ENCODE data around the gene OR2T5.
"Not testable (repeated sequence)": the region's sequence is repeated elsewhere in the genome, so short reads cannot be mapped to it uniquely, and the experiment has no call there.

The OR2T5 gene

DNA sequence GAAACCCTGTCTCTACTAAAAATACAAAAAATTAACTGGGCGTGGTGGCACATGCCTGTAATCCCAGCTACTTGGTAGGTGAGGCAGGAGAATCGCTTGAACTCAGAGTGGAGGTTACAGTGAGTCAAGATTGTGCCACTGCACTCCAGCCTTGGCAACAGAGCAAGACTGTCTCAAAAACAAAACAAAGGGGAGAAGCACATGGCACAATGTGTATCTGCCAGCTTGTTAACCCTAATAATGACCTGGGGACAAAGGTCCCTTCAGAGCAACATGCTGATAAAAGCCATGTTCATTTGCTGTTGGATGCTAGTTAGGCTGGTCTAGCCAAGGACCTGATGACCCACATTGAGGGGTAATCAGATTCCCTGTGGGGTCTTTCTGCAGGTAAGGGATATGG lies 31.8 kb upstream of the OR2T5 start:
- H3K36me3 ChIP-seq (ENCODE audit: control insufficient read depth, low read depth, low read length); H3K4me1 ChIP-seq (ENCODE audit: control insufficient read depth, low read depth, low read length); H3K4me3 ChIP-seq (ENCODE audit: low read length); H3K27ac ChIP-seq (ENCODE audit: low read length); H3K27me3 ChIP-seq (ENCODE audit: control insufficient read depth, insufficient read depth, low read length); H3K9ac ChIP-seq (ENCODE audit: low read length): not testable (repeated sequence)
- peaks cover 18% of the 10 kb centered on the region for H3K9me3 ChIP-seq (ENCODE audit: control insufficient read depth, low read depth, low read length)

DNA sequence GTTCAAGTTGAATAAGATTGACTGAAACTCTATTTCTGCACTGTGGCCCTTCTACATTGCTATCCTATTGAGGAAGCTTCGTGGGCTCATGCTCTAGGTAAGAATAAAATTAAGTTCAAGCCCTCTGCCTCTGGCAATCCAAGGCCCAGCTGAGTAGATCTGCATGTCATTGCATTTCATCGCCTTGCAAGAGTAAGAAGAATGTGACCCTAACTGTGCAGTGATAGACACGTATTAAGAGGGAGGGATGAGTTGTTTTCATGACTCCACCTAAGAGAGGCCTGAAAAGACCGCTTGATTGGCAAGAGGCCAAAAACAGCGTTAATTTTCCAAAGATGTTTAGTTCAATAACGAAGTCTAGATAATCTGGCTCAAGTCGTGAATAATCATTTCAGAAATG lies 29.3 kb upstream of the OR2T5 start:
- H3K27me3 ChIP-seq (ENCODE audit: control insufficient read depth, insufficient read depth, low read length); H3K9ac ChIP-seq (ENCODE audit: low read length); H3K4me1 ChIP-seq (ENCODE audit: control insufficient read depth, low read depth, low read length); H3K36me3 ChIP-seq (ENCODE audit: control insufficient read depth, low read depth, low read length); H3K4me3 ChIP-seq (ENCODE audit: low read length); H3K27ac ChIP-seq (ENCODE audit: low read length): not testable (repeated sequence)
- H3K9me3 ChIP-seq (ENCODE audit: control insufficient read depth, low read depth, low read length): peaks cover 25% of the 10 kb centered on the region

DNA sequence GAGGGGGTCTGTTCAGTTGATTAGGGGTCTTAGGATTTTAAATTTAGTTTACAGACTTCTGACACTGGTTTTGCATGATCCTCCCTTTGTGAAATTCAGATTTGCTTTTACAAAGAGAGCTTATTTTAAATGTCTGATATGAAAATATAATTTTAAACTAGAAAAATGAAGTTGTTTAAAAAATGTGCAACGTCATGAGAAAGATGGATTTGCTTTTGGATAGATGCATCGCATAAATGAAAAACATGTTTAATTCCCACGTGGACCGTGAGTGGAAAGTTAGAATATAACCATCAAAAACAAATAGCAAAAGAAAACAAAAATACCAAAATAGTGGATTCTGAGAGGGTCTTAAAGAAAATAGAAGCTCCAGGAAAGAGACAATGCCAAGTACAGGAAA lies 17.2 kb upstream of the OR2T5 start:
- H3K9ac ChIP-seq (ENCODE audit: low read length): no peak overlapping the region
- H3K36me3 ChIP-seq (ENCODE audit: control insufficient read depth, low read depth, low read length): no peaks in the 10 kb centered on the region
- no peak overlapping the region for H3K4me3 ChIP-seq (ENCODE audit: low read length)
- no peaks in the 10 kb centered on the region for H3K27me3 ChIP-seq (ENCODE audit: control insufficient read depth, insufficient read depth, low read length)
- no peak overlapping the region for H3K27ac ChIP-seq (ENCODE audit: low read length)
- peaks cover 42% of the 10 kb centered on the region for H3K9me3 ChIP-seq (ENCODE audit: control insufficient read depth, low read depth, low read length)
- no peaks in the 10 kb centered on the region for H3K4me1 ChIP-seq (ENCODE audit: control insufficient read depth, low read depth, low read length)

DNA sequence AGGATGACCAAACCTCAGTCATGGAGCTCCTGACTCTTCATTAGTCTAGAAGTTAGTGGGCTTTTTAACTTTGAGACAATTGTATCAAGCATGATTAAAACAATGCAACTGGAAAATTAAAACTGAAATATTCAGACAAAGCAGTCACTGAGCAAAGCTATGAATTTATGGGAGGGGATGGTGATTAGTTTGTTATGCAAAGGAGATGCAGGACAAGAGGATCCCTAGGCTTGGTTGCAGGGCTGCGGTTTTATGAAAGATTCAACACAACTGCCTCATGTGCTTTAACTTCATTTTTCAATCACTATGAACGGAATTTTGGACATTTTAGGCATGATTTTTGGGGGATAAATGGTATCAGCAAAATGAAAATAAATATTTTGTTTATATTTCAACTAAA lies 16.3 kb upstream of the OR2T5 start:
- not testable (repeated sequence) for H3K27ac ChIP-seq (ENCODE audit: low read length); H3K36me3 ChIP-seq (ENCODE audit: control insufficient read depth, low read depth, low read length); H3K4me1 ChIP-seq (ENCODE audit: control insufficient read depth, low read depth, low read length); H3K4me3 ChIP-seq (ENCODE audit: low read length); H3K27me3 ChIP-seq (ENCODE audit: control insufficient read depth, insufficient read depth, low read length); H3K9ac ChIP-seq (ENCODE audit: low read length)
- peaks cover 34% of the 10 kb centered on the region for H3K9me3 ChIP-seq (ENCODE audit: control insufficient read depth, low read depth, low read length)

DNA sequence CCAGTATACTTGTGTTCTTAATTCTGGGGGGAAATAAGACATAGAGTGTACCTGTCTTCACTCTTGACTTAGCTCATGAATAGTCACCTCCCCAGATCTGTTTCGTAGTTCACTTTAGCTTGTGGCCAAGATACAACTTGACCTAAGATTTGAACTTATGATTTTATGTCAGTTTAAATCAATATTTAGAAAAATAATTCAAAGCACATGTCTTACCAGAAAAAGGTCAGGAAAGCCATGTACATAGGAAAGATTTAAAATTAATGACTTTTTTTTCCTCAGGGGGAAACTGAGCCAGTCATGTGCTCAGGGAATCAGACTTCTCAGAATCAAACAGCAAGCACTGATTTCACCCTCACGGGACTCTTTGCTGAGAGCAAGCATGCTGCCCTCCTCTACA lies 15.3 kb upstream of the OR2T5 start, which contains the start of gene OR2T3:
TSS of gene OR2T3 (plus strand) at position 301 of the 400 bp plus-strand sequence. CDS start at position 301, 0 bp downstream.
- H3K4me3 ChIP-seq (ENCODE audit: low read length); H3K9ac ChIP-seq (ENCODE audit: low read length); H3K27ac ChIP-seq (ENCODE audit: low read length); H3K4me1 ChIP-seq (ENCODE audit: control insufficient read depth, low read depth, low read length); H3K27me3 ChIP-seq (ENCODE audit: control insufficient read depth, insufficient read depth, low read length); H3K36me3 ChIP-seq (ENCODE audit: control insufficient read depth, low read depth, low read length): not testable (repeated sequence)
- peaks cover 30% of the 10 kb centered on the region for H3K9me3 ChIP-seq (ENCODE audit: control insufficient read depth, low read depth, low read length)

DNA sequence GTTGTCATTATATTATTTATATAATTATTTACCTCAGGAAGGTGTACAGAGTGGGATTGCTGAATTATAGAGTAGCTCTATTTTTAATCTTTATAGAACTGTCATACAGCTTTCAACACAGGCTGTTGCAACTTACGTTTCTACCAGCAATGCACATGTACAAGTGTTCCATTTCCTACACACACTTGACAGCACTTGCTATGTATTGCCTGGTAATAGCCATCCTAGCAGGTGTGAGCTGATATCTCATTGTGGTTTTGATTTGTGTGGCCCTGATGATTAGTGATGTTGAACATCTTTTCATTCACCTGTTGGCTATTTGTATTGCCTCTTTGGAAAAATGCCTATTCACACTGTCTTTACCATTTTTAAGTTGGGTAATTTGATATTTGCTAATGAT lies 12.7 kb upstream of the OR2T5 start:
- not testable (repeated sequence) for H3K27me3 ChIP-seq (ENCODE audit: control insufficient read depth, insufficient read depth, low read length); H3K9ac ChIP-seq (ENCODE audit: low read length); H3K4me3 ChIP-seq (ENCODE audit: low read length); H3K4me1 ChIP-seq (ENCODE audit: control insufficient read depth, low read depth, low read length); H3K36me3 ChIP-seq (ENCODE audit: control insufficient read depth, low read depth, low read length); H3K27ac ChIP-seq (ENCODE audit: low read length)
- peaks cover 16% of the 10 kb centered on the region for H3K9me3 ChIP-seq (ENCODE audit: control insufficient read depth, low read depth, low read length)

DNA sequence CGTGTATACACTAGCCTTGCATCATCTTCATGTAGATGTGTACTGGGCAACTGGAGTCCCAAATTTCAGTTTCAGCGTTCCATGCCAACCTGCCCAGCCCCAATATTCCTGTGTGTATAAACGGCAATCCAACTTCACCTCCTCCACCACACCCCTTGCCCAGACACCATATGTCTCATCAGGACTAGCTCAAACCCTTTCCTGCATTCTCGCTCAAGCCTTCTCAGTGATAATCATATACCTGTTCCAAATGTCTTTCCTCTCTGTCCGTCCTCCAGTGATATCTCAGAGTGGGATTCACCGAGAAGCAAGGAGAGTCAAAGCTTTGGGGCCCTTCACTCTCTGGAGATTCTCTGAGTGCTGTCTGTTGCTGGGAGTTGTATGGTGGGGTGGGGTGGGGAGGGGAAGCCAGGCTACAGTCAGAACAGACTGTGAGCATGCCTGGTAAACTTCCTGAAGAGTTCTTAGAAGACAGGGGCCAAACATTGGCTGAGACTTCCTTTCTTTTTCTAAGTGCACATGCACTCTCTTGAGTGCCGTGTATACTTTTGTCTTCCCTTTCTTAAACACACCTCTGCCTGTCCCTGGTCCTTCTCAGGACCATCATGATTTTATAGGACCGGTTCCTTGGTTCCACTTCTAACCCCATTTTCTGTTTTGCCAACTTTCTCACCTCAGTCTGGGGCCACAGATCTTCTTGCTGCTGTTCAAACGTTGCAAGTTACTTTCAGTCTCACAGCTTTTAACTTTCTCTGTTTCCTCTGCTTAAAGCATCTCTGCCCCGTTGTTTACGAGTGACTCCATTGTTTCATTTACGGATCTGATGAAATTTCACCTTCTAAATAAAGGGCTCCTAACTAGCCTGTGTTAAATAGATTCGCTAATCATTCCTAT lies 6.5 kb upstream of the OR2T5 start:
- not testable (repeated sequence) for H3K9me3 ChIP-seq (ENCODE audit: control insufficient read depth, low read depth, low read length); H3K36me3 ChIP-seq (ENCODE audit: control insufficient read depth, low read depth, low read length); H3K9ac ChIP-seq (ENCODE audit: low read length); H3K4me1 ChIP-seq (ENCODE audit: control insufficient read depth, low read depth, low read length); H3K27me3 ChIP-seq (ENCODE audit: control insufficient read depth, insufficient read depth, low read length); H3K27ac ChIP-seq (ENCODE audit: low read length); H3K4me3 ChIP-seq (ENCODE audit: low read length)

DNA sequence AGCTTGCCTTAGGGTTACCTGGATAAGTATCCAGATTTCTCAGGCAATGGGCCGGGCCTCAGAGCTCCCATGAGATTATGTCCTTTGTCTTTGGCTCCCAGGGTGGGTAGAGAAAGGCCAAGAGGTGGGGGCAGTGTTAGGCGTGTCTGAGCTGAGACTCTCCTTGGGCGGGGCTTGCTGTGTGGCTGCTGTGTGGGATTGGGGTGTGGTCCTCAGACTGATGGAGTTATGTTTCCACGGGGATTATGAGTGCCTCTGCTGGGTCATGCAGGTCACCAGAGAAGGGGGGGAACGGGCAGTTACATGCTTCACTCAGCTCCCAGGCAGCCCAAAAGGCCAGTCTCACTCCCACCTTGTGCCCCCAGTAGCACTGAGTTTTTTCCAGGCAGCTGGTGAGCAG lies 8.3 kb downstream of the OR2T5 start:
- not testable (repeated sequence) for H3K27ac ChIP-seq (ENCODE audit: low read length); H3K9ac ChIP-seq (ENCODE audit: low read length); H3K9me3 ChIP-seq (ENCODE audit: control insufficient read depth, low read depth, low read length); H3K4me3 ChIP-seq (ENCODE audit: low read length); H3K4me1 ChIP-seq (ENCODE audit: control insufficient read depth, low read depth, low read length); H3K36me3 ChIP-seq (ENCODE audit: control insufficient read depth, low read depth, low read length); H3K27me3 ChIP-seq (ENCODE audit: control insufficient read depth, insufficient read depth, low read length)

DNA sequence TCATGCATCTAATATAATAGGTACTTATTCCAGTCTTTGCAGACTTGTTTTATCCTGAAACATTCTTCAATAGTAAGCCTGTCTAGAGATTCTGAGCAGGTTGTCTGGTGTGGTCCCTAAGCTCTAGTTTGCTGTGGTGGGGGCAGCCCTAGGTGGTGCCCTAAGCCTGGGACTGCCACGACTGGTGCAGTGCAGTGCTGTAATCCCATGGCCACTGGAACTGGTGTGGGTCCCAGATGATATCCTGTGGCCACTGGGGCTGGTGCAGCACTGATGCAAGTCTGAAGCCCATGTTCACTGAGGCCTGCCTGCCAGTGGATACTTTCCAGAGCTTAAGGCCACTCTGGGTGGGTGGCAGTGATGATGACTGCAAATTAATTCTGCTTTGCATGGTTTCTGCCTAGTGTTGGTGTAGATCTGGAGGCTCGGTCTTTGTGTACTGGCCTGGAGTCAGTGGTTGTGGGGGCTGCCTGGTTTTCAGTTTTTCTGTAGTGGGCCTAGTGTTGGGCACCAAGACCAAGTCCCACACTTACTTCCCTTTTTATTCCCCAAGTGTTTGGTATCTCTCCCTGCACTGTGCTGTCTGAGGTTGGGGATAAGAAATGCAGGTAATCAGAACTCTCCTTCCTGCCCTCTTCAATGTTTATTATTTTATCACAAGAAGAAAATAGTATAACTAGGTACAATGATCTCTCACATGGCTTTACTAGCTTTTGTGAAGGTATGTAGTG lies 12.1 kb downstream of the OR2T5 start:
- H3K27ac ChIP-seq (ENCODE audit: low read length); H3K4me3 ChIP-seq (ENCODE audit: low read length); H3K4me1 ChIP-seq (ENCODE audit: control insufficient read depth, low read depth, low read length); H3K36me3 ChIP-seq (ENCODE audit: control insufficient read depth, low read depth, low read length); H3K9me3 ChIP-seq (ENCODE audit: control insufficient read depth, low read depth, low read length); H3K9ac ChIP-seq (ENCODE audit: low read length); H3K27me3 ChIP-seq (ENCODE audit: control insufficient read depth, insufficient read depth, low read length): not testable (repeated sequence)

DNA sequence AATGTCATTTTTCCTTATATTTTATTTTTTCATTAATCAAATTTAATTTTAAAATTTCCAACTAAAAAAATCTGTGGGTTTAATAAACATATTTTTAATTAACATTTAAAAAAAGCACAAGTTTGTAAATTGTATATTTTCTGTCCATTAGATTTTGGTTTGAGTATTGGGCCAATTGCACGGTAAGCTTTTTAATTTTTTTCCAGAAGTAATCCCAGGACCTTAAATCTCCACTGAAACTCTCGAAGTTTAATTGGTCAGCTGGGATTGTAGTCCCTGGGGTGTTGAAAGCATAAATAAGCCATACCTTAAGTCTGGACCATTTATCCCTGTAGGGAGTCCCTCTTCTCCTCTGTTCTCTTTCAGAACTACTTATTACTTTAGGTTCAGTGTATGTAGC lies 19.4 kb downstream of the OR2T5 start, which contains the start of gene OR2G6:
TSS of gene OR2G6 (plus strand) at position 301 of the 400 bp plus-strand sequence. CDS start 13,574 bp downstream, outside the sequence.
- H3K9me3 ChIP-seq (ENCODE audit: control insufficient read depth, low read depth, low read length); H3K4me3 ChIP-seq (ENCODE audit: low read length); H3K36me3 ChIP-seq (ENCODE audit: control insufficient read depth, low read depth, low read length); H3K4me1 ChIP-seq (ENCODE audit: control insufficient read depth, low read depth, low read length); H3K9ac ChIP-seq (ENCODE audit: low read length); H3K27me3 ChIP-seq (ENCODE audit: control insufficient read depth, insufficient read depth, low read length); H3K27ac ChIP-seq (ENCODE audit: low read length): not testable (repeated sequence)

DNA sequence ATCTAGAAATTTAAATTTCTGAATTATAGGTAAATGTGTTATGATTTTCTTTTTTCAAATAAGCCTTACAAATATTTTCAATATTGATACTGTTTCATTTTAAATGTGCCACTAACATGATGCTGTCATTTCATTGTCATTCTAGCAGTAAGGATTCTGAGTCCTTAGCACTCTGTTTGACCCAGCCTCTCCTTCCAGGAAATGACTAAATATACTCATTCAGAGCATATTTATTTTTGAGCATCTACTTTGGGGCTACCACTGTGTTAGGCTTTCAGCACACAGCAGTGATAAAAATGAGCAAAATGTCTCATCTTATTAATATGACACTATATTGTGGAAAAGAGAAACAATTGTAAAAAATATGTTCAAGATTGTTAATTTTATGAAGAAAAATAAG lies 21.8 kb downstream of the OR2T5 start:
- not testable (repeated sequence) for H3K9me3 ChIP-seq (ENCODE audit: control insufficient read depth, low read depth, low read length); H3K9ac ChIP-seq (ENCODE audit: low read length); H3K36me3 ChIP-seq (ENCODE audit: control insufficient read depth, low read depth, low read length); H3K4me1 ChIP-seq (ENCODE audit: control insufficient read depth, low read depth, low read length); H3K27ac ChIP-seq (ENCODE audit: low read length); H3K27me3 ChIP-seq (ENCODE audit: control insufficient read depth, insufficient read depth, low read length); H3K4me3 ChIP-seq (ENCODE audit: low read length)

DNA sequence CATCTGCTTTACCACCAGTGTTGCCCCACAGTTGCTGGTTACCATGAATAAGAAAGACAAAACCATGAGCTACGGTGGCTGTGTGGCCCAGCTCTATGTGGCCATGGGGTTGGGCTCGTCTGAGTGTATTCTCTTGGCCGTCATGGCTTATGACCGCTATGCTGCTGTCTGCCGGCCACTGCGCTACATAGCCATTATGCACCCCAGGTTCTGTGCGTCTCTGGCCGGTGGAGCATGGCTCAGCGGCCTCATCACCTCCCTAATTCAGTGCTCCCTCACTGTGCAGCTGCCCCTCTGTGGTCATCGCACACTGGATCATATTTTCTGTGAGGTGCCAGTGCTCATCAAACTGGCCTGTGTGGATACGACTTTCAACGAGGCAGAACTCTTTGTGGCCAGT lies 33.5 kb downstream of the OR2T5 start:
- Histone ChIP-seq H3K27me3 (ENCODE audit: control insufficient read depth, insufficient read depth, low read length) (no peaks in the 10 kb centered on the region), H3K27ac (ENCODE audit: low read length) (no peak overlapping the region), H3K9me3 (ENCODE audit: control insufficient read depth, low read depth, low read length) (peaks cover 51% of the 10 kb centered on the region), H3K9ac (ENCODE audit: low read length) (no peak overlapping the region), H3K4me1 (ENCODE audit: control insufficient read depth, low read depth, low read length) (no peaks in the 10 kb centered on the region), H3K36me3 (ENCODE audit: control insufficient read depth, low read depth, low read length) (no peaks in the 10 kb centered on the region), H3K4me3 (ENCODE audit: low read length) (no peak overlapping the region)

All from iPS-18a (cell line).